NOMO-1 treated with dmso at 0.1 percent for 144 hours (cell line): ENCODE results near the gene CMTR2.
"Not testable (repeated sequence)": the region's sequence is repeated elsewhere in the genome, so short reads cannot be mapped to it uniquely, and the experiment has no call there.

Source experiments
- DNase-seq: peaks from one replicate; lab custom pipeline; 2025; ENCODE audit not compliant: unreplicated experiment; lab: John Stamatoyannopoulos, UW

Gene CMTR2

DNA sequence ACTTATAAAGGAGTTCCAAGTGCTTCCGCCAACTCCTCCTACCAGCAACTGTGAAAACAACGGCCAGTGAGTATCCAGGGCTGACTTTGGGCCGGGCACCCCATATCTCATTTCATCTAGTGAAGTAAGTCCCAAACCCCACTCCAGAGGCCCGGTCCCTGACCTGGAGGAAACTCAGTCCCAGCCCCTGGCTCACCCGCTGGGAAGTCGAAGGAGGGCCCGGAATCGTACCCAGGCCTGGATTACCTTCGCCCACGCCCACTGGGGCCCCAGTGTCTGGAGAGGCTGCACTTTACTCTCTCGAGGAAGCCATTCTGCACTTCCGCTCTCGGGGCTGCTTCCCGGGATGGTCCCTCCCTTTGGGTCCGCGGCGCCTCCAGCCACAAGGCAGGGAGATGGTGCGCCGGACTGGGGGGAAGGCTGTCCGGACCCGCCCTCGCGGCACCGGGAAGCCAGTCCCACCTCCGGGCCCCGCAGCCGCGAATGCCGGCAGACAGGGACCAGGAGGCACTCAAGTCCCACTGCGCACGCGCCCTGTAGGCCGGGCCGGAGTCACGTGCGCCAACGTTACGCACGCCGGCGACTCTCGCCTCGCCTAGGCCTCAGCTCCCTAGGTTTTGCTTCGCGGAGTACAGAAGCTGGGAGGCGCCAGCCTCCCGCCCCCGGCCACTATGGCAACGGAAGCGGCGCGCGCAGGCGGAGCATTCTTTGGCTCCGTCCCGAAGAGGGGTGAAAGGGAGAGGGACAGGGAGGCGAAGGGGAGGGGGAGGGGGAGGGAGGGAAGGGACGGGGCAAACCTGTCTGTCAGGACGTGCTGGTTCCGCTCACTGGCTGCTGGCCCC is at the start of gene CMTR2:
TSS of gene CMTR2 (minus strand) at position 513 of the 842 bp plus-strand sequence. CDS start 3,482 bp downstream, outside the sequence.
- DNase-seq, result peak; percentile 95

DNA sequence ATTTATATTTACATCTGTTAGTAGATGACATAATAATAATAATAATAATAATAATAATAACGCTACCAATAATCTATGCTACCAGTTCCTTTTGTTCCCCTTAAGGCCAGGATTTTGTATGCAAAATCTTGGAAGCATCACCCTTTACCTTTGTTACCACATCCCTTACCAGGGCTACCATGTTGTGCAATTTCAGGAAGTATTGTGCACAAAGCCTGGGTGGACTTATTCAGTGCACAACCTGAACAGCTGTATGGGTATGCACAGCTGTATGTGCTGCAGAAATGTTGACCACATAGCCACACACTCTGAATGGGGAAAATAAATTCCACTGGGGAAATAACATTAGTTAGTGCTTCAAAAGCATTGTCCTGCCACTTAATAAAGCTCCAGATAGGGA is 49.4 kb upstream of the CMTR2 start:
- DNase-seq, result no peak

GRCh38 chr16:71338193-71338592 is 49.0 kb upstream of the CMTR2 start:
- DNase-seq, result no peak

GRCh38 chr16:71337631-71338030 is 48.4 kb upstream of the CMTR2 start:
- DNase-seq, result no peak

DNA sequence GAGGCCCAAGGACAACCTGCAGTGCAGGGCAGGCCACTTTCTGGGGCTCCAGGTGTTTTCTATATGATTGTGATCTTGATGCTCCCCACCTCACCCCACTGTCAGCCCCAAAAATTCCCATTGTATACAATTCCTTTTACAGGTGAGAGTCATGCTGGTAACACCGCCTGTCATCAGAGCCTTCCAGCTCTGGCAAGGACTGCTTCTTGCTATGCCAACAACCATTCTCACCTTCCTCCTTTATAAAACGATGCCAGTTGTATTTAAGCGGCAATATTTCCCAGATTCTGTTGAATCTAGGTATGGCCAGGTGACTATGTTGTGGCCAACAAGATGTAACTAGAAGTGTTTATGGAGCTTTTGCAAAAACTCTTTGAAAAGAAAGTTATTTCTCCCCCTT is 38.9 kb upstream of the CMTR2 start:
- no peak for DNase-seq

GRCh38 chr16:71327720-71328119 is 38.5 kb upstream of the CMTR2 start:
- no peak for DNase-seq

GRCh38 chr16:71319999-71320398 is 30.8 kb upstream of the CMTR2 start:
- no peak for DNase-seq

- no peak for DNase-seq
These were observed 26.1 kb upstream of the CMTR2 start for GRCh38 chr16:71315269-71315668.

DNA sequence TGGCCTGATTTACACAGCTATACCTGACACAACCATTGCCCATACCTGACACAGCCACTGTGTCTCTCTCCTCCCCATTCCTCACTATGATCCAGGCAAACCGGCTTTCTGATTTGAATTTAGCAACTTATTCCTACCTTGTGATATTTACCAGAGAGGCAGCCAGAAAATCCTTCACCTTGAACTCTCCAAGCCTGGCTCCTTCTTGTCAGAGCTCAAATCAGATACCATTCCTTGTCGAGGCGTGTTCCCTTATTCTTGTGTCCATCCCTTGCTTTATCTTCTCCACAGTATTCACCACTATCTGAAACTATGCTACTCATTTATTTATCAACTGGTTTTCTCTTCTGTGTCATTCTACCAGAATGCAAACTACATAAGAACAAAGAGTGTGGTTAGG is 24.4 kb upstream of the CMTR2 start:
- not testable (repeated sequence) for DNase-seq

DNA sequence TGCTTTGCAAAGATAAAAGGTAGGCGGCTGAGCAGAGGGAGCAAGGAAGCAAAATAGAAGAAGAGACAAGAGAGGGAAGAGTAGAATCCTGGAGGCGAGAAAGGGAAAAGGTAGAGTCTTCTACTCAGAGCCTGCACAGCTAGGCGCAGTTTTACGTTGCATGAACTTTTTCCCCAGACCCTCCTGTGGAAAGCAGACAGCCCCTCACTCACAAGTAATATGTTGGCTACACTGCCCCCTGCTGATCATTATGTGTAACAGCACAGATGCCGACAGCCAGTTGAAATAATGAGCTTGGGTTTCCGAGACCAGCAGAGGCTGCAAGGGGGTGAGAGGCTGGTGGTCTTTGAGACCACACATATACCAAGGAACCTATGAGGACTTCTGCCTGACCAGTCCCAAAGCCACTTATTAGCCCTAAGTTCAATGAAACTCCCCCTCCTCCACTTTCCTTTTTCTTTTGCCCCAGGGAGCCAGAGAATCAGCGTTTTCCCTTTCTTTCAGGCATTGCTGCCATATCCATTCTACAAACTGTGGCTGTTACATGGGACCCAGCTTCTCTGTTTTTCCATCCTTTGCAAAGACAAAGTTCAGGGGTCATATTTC is 22.5 kb upstream of the CMTR2 start:
- no peak for DNase-seq

- DNase-seq, result no peak
These were observed 14.7 kb upstream of the CMTR2 start for GRCh38 chr16:71303938-71304337.

GRCh38 chr16:71297341-71297634 is 8.1 kb upstream of the CMTR2 start:
- DNase-seq, result no peak

DNA sequence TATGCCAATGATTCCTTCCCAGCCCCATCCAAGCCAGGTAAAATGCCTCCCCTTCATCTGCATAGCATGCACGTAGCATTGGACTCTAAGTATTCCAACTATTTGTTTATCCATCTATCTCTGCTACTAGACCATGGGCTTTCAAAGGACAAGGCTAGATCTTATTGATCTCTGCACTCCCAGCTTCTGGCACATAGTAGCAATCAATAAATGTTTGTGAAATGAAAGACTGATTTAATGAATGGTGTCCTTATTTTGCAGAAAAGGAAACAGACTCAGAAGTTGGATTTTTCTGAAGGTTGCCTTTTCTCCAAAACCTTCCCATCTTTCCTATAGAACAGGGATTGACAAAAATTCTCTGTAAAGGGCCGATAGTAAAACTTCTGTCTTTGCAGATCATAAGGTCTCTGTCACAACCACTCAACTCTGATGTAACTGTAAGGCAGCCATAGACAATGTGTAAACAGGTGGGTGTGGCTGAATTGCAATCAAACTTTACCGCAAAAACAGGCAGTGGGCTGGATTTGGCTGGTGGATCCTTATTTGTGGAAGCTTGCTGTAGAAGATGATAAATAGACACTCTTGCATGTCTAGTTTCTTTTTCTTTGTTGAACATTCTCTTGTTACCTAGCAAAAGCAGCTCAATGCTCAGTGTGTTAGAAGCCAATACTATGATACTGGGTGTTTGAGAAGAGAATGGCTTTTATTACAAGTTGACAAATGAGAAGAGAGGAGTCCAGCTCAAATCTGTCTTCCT is 7.6 kb upstream of the CMTR2 start:
- DNase-seq, result no peak

GRCh38 chr16:71295950-71296349 is 6.7 kb upstream of the CMTR2 start:
- DNase-seq, result no peak

DNA sequence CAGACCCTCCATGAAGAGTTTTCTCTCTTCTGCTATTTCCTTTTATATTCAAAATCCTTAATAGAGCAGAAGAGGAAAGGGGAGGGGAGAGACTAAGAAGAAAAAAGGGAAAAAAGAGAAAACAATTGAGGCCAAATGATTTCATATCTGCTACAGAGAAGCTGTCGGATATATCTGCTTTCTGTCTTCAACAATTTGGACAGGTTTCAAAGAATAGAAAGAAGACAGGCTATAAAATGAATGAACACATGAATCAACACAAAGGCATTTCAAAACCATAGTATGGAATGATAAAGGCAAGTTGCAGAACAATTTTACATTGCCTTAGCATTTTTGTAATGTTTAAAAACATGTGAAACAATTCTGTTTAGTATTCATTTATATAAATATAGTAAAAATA is 4.7 kb upstream of the CMTR2 start:
- no peak for DNase-seq

DNA sequence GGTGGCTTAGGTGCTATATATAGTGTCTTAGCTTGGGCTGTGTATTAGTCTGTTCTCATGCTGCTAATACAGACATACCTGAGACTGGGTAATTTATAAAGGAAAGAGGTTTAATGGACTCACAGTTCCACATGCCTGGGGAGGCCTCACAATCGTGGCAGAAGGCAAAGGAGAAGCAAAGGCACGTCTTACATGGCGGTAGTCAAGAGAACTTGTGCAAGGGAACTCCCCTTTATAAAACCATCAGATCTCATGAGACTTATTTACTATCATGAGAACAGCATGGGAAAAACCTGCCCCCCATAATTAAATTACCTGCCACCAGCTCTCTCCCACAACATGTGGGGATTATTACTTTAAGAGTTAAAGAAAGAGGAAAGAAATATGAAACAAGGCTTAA is 2.9 kb upstream of the CMTR2 start:
- DNase-seq, result not testable (repeated sequence)

DNA sequence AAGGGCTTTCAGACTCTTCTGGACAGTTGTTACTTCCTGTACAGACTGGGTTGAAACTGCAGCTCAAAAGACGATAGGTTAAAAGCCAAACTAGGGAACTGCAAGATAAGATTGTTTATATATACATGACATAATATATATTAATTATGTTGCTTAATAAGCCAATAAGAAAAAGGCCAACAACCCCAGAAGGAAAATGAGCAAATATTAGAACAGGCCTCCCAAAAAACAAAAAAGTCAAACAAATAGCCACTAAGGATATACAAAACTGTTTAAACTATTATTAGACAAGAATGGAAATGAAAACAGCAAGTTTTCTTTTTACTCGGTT is 495 bp upstream of the CMTR2 start:
- DNase-seq, result no peak

DNA sequence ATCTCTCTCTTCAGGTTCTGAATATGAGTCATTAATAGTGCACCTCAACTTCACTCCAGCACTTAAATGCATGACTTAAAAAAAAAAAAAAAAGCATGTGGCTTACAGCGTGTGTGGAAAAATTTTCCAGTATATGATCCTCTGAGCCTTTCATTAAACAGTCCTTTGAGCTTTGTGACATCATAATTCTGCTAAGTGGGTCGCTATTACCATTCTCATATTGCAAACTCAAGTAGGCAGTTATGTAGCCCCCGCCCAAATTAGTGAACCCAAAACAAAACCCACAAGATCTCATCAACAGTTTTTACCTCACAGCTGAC is 672 bp downstream of the CMTR2 start:
- no peak for DNase-seq

DNA sequence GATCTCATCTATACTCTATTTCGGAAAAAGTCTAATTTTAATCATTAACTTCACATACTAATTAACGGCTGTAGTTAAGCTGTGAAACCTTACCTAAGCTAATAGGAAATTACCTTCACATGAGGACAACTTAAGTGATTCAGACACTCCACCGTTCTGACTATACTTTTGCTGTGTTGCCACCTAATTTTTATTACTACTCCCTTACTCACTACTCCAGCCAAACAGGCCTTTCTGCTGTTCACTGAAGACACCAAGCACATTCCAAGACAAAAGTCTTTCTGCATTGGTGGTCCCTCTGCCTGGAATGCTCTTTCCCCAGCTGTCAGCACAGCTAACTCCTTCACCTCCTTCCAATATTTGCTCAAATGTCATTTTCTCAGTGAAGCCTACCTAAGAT is 1.3 kb downstream of the CMTR2 start:
- no peak for DNase-seq

DNA sequence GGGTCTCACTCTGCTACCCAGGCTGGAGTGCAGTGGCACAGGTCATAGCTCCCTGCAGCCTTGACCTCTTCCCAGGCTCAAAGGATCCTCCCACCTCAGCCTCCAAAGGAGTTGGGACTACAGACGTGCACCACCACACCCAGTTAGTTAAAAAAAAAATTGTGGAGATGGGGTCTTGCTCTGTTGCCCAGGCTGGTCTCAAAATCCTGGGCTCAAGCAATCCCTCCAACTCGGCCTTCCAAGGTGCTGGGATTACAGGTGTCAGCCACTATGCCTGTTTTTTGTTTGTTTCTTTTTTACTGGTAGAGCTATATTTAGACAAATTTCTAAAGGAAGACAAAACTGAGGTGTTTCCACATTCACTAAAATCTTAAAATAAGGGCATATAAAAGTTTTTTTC is 1.7 kb downstream of the CMTR2 start:
- DNase-seq, result no peak

DNA sequence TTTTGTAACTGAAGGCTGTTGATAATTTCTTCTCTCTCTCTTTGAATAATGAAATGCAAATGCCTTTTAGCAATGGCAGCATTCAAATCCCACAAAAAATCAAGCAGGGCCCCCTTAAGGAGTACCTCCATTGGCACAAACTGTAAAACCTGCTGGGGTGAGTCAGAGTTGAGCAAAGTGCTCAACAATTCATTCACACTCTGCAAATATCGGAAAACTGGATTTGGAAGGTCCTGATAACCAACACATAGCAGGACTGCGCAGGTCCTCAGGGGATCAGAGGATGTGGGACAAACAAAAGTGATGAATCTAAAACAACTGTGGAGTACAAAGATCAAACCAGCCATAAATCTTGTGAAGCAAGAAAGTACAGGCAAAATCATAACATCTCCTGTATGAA is 5.6 kb downstream of the CMTR2 start:
- no peak for DNase-seq

DNA sequence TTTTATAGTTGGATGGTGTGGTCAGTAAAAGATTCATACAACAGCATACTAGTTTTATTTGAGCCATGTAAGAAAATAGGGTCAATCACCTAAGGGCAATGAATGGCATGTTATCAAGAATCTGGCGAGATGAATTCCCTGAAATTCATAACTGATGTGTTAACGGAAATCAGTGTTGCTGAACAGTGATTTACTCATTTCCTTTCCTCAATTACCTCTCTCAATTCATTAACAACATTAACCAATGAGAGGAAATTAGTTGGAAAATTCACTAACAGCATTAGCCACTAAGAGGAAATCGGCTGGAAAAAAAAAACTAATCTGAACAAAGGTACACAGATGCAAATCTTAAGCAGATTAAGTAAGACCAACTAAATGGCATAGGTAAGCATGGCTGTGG is 6.3 kb downstream of the CMTR2 start:
- no peak for DNase-seq
